Activated CD4-positive, alpha-beta T cell treated with anti-CD3 and anti-CD28 coated beads, Interleukin-10, Interleukin-2, amounts not matched to agents 100 ng/mL and 50 ng/mL, durations not matched to agents 16 hours and 8 hours (primary cell): ENCODE results near the gene MYDGF.
A peak's percentile ranks its signal among the peaks of the same experiment; 100 is the strongest.

Source experiments
- DNase-seq: peaks from one replicate; pipeline ENCODE4 v3.0.0-alpha.2; 2020

The MYDGF gene

GRCh38 chr19:4673726-4674125 lies 3.6 kb upstream of the MYDGF start:
- DNase-seq: no peak

GRCh38 chr19:4673216-4673615 lies 3.1 kb upstream of the MYDGF start:
- DNase-seq: no peak

- DNase-seq: no peak
Measured at GRCh38 chr19:4671185-4671851, 1.2 kb upstream of the MYDGF start.

- DNase-seq: no peak
Measured at GRCh38 chr19:4664642-4665041, 5.5 kb downstream of the MYDGF start.

GRCh38 chr19:4662812-4663211 lies 7.3 kb downstream of the MYDGF start:
- no peak for DNase-seq

GRCh38 chr19:4662020-4662695 lies 8.0 kb downstream of the MYDGF start:
- DNase-seq: no peak

GRCh38 chr19:4660993-4661392 lies 9.1 kb downstream of the MYDGF start:
- peak; percentile 27 for DNase-seq

GRCh38 chr19:4660181-4660791 lies 9.9 kb downstream of the MYDGF start:
- DNase-seq: peak; percentile 27

GRCh38 chr19:4657835-4658234 lies 12.3 kb downstream of the MYDGF start:
- no peak for DNase-seq

- DNase-seq: no peak
Measured at GRCh38 chr19:4657262-4657661, 12.9 kb downstream of the MYDGF start.

- DNase-seq: no peak
Measured at GRCh38 chr19:4656102-4656501, 14.0 kb downstream of the MYDGF start.

GRCh38 chr19:4654437-4655361 lies 15.4 kb downstream of the MYDGF start:
- DNase-seq: no peak

- no peak for DNase-seq
Measured at GRCh38 chr19:4653793-4654436, 16.2 kb downstream of the MYDGF start.

GRCh38 chr19:4652075-4652474 lies 18.1 kb downstream of the MYDGF start:
- DNase-seq: no peak

- DNase-seq: no peak
Measured at GRCh38 chr19:4650159-4650558, 20.0 kb downstream of the MYDGF start.

- DNase-seq: no peak
Measured at GRCh38 chr19:4649392-4650047, 20.6 kb downstream of the MYDGF start.

GRCh38 chr19:4647676-4648644 lies 22.2 kb downstream of the MYDGF start:
- no peak for DNase-seq

- DNase-seq: no peak
Measured at GRCh38 chr19:4645718-4646117, 24.4 kb downstream of the MYDGF start.

GRCh38 chr19:4642625-4643024 lies 27.5 kb downstream of the MYDGF start:
- no peak for DNase-seq

- no peak for DNase-seq
Measured at GRCh38 chr19:4641132-4641531, 29.0 kb downstream of the MYDGF start.
